ENCODE results near the gene SLC37A1. TPM values are rescaled to one million over a fixed set of nuclear protein-coding genes. Genes with fewer than 3 reads are reported as not detected.
A peak's percentile ranks its signal among the peaks of the same experiment; 100 is the strongest.

The SLC37A1 gene
- total RNA-seq, 1 donor from 2014 or later: 14.0 TPM

DNA sequence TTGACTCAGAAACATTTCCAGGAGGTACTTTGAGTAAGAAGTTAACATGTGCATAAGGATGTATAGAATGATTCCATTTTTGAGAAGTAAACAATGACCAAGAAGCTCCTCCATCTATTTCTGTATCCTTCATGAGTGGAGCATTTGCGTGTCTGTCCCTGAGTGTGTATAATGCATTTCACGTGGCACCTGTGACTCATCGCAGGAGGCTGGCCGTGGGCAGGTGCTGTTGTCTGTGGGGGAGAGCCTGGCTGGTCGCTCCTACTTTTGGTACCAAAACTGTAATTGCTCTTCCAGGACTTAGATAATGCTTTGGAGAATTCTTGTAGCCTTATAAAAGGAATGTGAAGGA, 16.5 kb downstream of the SLC37A1 start:
- DNase-seq: no peak

DNA sequence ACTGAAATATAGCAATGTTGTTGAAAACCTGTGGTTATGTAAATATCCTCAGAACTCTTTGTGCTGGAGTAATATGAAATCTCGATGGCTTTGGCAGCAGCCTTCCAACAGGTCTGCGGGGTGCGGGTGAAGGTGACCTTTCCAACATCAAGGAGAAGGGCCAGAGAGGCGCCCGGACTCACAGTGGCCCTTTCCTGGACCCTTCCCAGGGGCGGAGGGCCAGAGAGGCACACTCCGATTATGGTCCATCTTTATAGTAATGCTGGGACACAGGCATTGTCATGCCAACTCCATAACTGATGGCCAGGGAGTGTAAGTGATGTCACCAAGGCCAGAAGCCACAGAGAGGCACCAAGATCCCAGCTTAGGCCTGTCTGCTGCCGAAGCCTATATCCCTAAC, 18.1 kb downstream of the SLC37A1 start:
- no peak for DNase-seq

DNA sequence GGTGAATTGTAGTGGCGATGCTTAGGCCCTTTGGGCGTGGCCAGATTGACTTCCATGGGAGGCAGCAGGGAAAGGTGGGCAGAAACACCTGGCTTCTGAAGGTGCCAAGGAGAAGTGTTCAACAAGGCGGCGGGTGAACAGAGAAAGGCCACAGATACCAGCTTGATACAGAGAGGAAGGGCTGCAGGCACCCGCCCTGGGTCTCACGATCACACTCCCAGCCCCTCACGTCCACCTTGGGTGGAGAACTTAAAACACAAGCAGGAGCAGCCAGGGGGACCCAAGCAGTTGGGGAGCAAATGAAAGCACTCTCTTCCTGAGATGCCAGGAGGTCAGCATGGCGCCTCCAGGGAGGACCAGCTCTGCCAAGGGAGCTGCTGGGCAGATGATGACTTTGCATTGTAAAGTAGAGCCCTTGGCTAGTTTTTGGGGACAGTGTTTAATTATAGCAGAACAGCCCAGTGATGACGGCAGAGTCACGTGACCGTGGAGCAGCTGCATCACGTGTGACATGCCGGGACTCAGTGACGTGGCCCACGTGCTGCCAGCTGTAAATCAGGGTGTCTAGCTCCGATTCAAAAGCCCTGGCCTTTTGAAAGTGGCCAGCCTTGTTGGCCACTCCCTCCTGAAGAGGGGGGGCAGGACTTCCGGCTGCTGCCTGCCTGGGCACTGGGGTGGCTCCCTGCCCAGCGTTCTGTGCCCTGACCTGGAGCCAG, 19.0 kb downstream of the SLC37A1 start:
- peak; percentile 68 for DNase-seq

DNA sequence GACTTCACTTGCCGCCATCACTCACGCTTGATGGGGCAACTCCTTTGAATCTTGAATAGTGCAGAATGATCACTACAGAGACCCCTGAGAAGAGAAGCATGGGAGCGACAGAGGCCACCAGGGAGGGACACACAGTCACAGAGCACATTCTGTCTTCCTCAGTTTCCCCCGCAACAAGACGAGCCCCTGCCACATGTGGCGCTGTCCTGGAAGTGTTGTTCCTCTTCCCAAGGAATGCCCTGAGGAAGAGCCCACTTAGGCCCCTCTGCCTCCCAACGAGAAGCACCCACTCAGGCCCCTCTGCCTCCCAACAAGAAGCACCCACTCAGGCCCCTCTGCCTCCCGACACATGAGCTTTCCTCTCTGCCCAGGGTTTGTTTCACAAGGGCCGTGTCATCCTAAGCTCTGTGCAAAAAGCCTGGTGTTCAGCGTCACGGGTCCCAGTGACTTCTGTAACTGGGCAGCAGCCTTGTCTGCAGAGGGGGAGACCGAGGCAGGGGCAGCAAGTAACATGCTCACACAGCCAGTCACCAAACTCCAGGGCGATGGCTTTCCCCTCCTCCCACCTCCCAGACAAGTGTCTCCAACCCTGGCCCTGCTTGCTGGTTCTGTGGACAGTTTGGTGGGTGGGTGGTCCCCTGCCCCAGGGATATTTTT, 19.8 kb downstream of the SLC37A1 start:
- no peak for DNase-seq

DNA sequence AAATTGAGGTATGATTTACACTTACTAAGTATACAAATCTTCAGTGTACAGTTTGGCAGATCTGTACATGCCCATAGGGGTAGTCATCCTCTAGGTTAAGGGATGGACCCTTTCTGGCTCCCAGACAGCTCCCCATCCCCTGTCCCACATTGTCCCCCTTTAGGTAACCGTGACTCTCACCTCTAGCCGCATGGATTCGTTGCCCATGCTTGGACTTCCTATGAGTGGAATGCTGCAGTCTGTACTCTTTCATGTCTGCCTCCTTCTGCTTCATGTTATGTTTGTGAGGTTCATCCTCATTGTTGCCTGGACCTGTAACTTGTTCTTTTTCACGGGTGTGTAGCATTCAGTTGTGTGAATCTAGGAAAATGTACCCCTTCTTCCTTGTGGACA, 20.3 kb downstream of the SLC37A1 start:
- DNase-seq: no peak

DNA sequence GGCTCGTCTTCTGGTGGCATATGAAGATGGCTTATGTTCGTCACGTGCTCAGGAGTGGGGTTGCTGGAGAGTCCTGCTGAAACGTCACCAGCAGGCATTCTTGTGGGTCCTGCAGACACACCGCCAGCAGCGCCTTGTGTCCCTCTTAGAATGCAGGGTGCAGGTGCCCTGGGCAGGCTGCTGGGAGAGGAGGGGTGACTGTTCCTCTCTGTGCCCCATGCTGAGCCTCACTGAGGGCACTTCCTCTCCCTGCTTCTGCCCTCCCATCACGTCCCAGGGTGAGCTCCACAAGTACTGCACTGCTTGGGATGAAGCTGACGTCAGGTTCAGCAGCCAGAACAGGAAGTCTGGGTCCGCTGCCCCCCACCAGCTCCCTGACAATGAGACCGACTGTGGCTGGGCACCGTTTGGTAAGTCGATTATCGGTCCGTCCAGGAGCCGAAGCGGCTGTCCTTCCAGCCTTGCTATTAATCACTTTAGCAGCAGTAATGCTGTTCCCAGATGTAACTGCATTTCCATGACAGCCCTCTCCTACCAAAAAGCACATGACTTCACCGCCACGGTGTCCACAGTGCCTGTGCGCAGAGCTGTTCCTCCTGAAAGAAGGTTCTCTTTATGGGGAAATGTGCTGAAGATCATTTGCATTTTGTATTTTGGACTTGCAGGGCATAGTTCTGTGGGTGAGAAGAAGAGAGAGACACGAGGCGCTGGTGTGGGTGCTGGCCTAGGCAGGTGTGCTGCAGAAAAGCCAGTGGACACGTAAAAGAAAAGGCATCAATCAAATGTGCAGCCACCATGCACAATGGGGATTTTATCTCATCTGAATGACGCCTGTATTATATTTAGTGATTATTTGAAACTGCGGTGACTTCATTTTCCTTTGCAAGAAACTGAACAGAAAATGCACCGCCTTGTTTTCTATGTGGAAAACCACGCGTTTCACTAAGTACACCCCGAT, 21.0 kb downstream of the SLC37A1 start:
- peak; percentile 18 for DNase-seq

DNA sequence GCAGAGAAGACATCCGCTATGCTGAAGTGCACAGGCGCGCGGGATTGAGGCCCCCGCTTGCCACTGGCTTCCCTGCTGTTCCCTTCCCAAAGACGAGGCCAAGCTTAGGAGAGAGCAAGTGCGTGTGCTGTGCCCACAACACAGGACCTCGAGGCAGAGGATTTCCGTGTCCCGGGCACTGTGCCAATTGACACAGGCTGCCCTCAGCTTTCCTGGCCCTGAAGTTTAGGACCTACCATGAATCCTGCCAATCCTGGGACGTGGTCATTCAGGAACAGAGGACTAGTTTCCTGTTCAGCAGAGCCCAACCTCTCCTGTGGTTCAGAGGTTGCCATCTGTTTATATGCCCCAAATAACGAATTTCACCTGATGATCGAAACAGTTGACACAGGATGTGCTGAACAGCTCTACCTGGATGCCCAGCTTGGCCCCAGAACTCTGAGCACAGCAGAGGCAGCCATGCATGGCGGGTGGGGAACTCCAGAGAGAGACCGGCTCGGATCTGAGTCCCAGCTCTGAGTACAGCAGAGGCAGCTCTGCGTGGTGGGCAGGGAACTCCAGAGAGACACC, 22.0 kb downstream of the SLC37A1 start:
- DNase-seq: peak; percentile 46

DNA sequence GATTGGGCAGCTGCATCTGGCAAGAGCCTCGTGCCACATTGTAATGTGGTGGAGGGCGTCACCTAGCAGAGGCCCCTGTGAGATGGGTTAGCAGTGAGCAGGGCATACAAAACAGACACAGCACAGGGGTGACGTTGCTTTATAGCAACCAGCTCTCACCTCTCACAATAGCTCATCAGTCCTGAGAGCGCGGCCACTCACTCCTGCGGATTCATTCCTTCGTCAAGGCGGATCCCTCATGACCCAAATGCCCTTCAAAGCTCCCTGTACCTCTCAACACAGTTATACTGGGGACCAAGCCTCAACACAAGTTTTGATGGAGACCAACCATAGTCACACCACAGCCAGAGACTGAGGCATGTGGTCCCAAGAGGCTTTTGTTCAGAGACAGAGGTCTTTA, 22.9 kb downstream of the SLC37A1 start:
- DNase-seq: no peak

DNA sequence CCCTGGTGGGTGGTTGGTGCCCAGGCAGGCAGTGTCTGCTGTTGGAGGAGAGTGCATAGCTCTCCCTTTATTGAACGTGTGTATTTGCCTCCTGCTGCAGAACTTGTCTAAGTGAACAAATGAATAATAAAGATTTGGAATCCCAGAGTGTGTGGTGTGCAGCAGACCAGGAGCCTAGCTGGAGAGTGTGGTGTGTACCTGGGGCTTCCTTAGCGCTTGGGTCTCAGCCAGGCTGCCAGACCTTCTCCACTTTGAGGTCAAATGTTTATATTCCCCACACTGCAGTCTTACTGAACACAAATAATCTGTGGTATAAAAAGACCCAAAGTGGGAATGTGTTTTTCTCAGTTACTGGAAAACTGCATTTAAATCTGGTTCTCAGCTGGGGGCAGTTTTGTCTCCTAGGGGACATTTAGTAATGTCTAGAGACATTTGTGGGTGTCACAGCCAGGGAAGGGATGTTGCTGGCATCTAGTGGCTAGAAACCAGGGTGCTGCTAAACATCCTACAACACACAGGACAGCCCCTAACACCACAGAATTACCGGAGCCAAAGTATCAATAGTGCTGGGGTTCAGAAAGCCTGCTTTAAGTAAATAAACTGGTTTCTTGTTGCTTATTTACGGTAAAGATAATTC, 23.6 kb downstream of the SLC37A1 start:
- DNase-seq: no peak

DNA sequence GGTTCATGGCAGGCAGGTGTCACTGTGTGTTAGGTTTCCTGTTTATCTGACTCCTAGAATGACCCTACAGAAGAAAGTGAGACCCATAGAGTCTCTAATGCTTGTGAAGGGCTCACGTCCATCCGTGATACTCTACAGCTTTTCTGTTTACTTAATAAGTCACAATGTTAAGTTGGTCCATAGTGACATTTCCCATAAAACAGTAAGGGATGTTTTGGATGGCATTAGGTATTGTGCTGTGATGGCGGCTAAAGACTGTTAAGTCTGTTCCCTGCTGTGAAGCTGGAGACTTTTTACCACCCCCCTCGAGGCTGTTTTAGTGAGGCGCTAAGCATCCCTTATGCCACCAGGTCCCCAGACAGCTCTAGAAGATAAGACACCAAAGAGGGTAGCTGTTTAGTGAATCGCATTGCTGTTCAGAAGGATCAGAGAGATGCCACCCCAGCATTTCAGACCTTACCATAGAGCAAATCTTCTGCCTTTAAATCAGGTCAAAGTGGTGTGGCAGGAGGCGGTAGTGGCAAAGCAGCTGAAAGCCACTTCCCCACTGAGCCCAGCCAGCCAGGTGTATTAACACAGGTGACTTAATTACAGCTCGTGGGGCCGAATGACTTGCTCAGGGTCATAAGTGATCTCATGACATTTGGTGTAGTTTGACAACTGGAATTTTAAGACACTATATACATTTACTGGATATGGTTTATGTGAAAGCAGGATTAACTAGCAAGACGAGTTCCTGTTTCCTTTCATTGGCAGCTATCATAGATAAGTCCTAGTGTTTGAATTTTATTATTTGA, 25.0 kb downstream of the SLC37A1 start:
- DNase-seq: no peak

DNA sequence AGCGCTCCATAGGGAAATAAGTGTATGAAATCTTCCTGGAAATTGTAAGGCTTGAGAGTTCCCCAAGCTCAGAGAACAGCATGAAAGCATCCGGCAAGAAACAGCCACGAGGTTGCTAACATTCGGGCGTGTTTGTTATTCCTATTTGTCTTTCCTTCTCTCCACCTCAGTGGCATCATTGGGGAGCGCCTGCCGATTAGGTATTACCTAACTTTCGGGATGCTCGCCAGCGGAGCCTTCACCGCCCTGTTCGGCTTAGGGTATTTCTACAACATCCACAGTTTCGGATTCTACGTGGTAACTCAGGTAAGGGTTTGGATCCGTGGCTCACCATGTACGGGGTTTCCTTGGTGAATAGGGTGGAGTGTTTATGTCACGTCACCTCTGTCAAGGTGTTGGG, 25.7 kb downstream of the SLC37A1 start:
- no peak for DNase-seq

DNA sequence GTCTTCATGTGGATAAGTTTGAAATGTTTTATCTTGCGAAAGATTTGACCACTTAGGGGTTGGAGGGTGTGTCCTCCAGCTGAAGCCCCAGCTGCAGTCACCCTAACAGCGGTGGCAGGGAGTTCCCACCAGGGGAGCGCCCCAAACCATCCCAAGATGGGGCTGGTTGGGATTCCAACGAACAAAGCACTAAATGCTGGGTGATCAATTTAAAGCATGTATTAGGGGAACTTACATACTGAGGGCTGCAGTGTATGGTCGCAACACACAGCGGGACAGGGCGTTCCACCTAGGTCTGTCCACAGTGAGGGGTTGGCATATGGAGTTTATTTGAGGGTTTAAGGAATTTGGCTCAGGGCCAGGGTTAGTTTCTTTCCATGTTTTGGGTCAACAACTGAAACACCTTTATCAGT, 26.3 kb downstream of the SLC37A1 start:
- no peak for DNase-seq

DNA sequence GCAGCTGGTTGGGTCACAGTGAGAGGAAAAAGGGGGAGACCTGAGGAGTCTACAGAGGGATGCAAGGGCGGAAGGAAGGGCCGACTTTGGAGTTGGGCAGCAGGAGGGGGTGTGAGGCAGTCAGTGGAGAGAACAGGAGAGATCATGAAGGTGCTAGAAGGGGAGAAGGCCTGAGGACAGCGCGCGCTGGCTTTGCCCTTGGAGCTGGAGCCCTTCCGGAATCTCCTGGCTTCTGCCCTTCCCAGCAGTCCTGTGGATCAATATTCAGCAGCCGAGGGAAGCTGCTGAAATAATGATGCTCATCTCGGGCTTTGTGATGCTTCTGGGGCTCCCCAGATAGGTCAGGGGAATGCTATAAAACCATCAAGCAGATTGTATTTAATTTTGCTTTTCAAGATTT, 26.7 kb downstream of the SLC37A1 start:
- no peak for DNase-seq

DNA sequence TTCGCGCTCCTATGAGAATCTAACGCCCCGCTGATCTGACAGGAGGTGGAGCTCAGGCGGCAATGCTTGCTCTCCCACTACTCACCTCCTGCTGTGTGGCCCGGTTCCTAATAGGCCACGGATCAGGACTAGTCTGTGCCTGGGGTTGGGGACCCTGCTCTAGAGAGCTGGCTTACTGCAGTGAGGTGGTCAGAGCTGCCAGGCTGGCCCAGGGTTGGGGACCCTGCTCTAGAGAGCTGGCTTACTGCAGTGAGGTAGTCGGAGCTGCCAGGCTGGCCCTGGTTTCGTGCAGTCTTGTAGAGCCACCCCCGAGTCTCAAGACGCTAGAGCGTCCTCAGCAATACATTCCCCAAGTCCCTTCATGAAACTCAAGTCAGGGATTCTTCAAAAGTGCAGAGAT, 27.5 kb downstream of the SLC37A1 start:
- no peak for DNase-seq

DNA sequence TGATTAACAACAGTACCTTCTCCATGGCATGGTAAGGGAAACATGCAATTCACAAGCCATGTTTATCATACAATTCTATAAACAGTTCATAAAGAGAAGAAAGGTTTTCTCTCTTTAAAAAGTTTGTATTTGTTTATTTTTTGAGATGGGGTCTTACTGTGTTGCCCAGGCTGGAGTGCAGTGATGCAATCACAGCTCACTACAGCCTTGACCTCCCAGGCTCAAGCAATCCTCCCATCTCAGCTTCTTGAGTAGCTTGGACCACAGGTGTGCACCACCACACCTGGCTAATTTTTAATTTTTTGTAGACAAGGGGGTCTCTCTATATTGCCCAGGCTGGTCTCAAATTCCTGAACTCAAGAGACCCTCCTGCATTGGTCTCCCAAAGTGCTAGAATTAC, 28.0 kb downstream of the SLC37A1 start:
- DNase-seq: no peak

DNA sequence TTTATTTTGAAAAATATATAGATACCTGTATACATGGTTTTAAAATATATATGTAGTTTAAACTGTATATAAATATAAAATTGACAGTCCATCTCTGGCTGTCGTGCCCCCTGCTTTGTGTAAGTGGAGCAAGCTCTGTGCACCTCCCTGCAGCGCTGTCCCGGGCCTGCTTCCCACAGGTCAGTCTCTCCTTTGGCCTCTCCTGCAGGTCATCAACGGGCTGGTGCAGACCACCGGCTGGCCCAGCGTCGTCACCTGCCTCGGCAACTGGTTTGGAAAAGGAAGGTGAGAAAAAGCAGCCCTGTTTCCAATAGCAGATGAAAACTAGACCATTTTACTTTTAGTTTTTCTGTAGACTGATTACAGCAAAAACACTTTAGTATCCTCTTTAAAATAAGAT, 28.5 kb downstream of the SLC37A1 start:
- no peak for DNase-seq

DNA sequence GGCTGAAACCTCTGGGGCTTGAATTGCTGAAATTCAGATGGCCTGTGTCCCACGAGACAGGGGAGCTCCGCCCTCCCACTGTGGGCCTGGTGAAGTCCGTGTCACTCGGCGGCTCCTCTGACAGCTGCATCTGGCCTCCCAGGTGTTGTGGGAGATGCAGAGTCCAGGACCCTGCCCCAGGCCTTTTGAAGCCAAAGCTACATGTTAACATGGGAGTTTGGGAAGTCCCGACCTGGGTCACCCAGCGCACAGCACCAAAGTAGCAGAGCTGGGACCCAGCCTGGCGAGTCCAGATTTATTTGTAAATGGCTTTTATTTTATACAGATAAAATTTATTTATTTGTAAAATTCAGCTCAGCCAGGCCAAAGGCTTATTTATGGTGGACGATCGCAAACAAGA, 28.9 kb downstream of the SLC37A1 start:
- no peak for DNase-seq

DNA sequence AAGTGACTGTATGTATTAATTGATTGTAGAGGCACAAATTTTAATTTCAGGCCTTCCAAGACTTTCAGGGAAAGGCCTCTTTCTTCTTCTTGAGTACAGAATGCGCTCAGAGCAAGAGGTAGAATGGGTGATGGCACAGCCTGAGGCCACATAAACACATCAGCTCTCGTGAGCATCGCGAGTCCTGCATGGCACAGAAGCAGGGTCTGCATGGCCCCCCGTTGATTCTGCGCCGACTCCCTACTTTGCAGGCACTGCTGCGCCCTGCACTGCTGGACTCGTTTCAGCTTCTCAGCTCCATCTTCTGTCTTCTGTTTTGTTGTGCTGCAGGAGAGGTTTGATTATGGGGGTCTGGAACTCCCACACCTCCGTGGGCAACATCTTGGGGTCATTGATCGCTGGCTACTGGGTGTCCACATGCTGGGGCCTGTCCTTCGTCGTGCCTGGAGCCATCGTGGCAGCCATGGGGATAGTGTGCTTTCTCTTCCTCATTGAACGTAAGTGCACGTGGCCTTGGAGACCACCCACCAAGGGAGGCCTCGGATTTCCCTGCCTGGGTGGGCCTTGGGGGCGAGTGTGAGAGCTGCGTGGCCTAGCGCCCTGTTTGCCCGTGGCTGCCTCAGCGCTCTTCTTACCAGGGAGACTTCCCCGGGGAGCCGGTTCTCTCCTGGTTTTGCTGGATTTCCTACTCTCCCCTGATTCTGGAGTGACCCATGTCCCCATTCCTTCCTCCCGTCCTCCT, 29.6 kb downstream of the SLC37A1 start:
- DNase-seq: no peak

DNA sequence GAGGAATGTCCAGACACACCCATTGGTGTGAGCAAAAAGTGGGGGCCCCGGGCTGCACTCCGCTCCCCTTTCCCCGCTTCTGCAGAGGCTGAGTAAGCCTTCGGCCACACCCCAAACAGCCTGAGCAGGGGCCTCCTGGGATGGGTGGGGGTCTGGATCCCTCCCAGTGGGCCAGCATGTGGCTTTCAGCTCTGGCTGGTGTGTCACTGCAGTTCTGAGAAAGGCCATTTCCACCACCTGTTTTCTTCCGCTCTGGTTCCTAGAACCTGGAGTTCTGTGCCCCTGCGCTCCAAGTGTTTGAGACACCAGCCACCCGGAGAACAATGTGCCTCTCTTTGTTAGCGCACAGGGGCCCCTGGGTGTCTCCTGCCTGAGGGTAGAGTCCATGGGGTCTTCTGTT, 30.9 kb downstream of the SLC37A1 start:
- no peak for DNase-seq

DNA sequence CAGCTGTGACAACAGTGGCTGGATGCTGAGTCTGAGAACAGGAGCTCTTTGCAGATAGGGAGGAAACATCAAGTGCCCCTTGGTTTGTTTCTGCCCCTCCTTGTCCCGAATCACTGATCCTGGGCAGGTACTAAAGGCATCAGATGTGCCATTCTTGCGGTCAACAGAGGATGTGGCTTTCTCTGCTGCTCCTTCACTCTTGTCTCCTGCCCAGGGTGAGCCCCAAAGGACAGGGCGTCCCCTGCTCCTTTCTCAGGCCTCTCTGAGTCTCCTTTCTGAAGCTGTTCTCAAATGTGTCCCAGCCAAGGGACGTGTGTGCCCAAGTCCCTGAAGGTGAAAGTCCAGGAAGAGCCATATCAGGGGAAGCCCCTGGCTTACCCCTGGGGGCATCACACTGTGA, 31.7 kb downstream of the SLC37A1 start:
- no peak for DNase-seq

DNA sequence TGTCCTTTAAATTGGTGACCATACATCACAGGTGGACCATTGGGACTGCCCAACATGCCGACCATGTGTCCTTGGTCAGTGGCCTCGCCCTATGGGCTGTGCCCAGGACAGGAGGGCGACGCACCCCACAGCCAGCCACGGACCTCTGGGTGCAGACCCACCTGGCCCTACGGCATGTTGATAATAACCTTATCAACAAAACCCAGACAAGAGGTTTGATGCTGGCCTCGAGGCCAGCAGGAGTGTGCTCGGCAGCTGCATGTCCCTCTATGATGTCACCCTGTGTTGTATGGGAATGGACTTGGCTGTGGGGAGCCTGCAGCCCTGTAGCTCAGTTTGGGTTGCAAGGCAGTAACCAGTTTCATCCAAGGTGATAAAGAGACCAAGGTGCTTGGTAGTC, 32.1 kb downstream of the SLC37A1 start:
- no peak for DNase-seq
